ENCODE measurements around the gene PCDH9.

GRCh38 chr13:66348745-66349690 is 881.1 kb downstream of the PCDH9 start:
- TF ChIP-seq CTCF (IDR thresholded peaks at IDR 0.05) (no peak), POLR2AphosphoS5 (IDR thresholded peaks at IDR 0.05) (no peak), POLR2A (IDR thresholded peaks at IDR 0.05) (no peak)
